Vagina (tissue), 2 donors: ENCODE measurements around the gene MTMR4. TPM values are rescaled to one million over a fixed set of nuclear protein-coding genes. Genes with fewer than 3 reads are reported as not detected.

Source experiments
- DNase-seq, 2 donors: peaks; one replicate each; pipeline ENCODE4 v3.0.0-alpha.2; 2017; ENCODE audit errors: extremely low spot score in 2 of 2
- H3K27ac ChIP-seq: fragments of 200-600 bp; sonication (generic); one replicate; pipeline ENCODE4 v1.5.1; 2019
- H3K27me3 ChIP-seq: fragments of 200-600 bp; sonication (generic); one replicate; pipeline ENCODE4 v1.5.1; 2019
- H3K36me3 ChIP-seq, 2 donors: fragments of 200-600 bp; sonication (generic); one replicate each; pipeline ENCODE4 v1.5.1; 2017 to 2019
- H3K4me1 ChIP-seq: fragments of 200-600 bp; sonication (generic); one replicate; pipeline ENCODE4 v1.5.1; 2019
- H3K4me3 ChIP-seq, 2 donors: fragments of 200-600 bp; sonication (generic); 1 replicate in 1 of 2; 2 replicates in 1 of 2; pipeline ENCODE4 v1.5.1; 2016 to 2019
- H3K9me3 ChIP-seq: fragments of 200-600 bp; sonication (generic); one replicate; pipeline ENCODE4 v1.5.1; 2019
- CTCF ChIP-seq, 3 experiments: fragments of 450-650 bp in 2 of 3; fragments of 200-600 bp in 1 of 3; sonication (generic) in 1 of 3; IDR thresholded peaks; one replicate each; pipeline ENCODE4 v1.5.1; 2017 to 2019; ENCODE audit warnings: antibody characterized with exemption in 3 of 3, mild to moderate bottlenecking in 2 of 3, moderate library complexity in 2 of 3
- POLR2A ChIP-seq, 2 donors: fragments of 450-650 bp; IDR thresholded peaks; one replicate each; pipeline ENCODE4 v1.6.1; 2017; ENCODE audit warnings: antibody characterized with exemption in 2 of 2, mild to moderate bottlenecking in 2 of 2, moderate library complexity in 2 of 2
- POLR2AphosphoS5 ChIP-seq, 2 donors: sonication (generic); formaldehyde crosslinking; IDR thresholded peaks; one replicate each; pipeline ENCODE4 v1.9.0; 2017; ENCODE audit warnings: antibody characterized with exemption in 2 of 2, mild to moderate bottlenecking in 2 of 2, low read depth in 1 of 2; ENCODE audit not compliant: insufficient read depth in 1 of 2
- intact Hi-C: fragments of 100-400 bp; cut with DNase I; formaldehyde crosslinking; loops from one replicate; pipeline ENCODE4 v1.15.1; 2023
- total RNA-seq: library from RNA; depleted of rRNA; stranded (reverse); fragments of >200 nt; gene quantifications from one replicate; pipeline ENCODE4 v1.2.3, GENCODE V29; 2016

MTMR4 gene
- total RNA-seq, 1 donor from 2014 or later: 15.7 TPM

- Histone ChIP-seq H3K9me3 (no peaks in the 10 kb centered on the region), H3K27ac (peak overlapping the region; percentile 93), H3K36me3 (no peaks in the 10 kb centered on the region), H3K27me3 (no peaks in the 10 kb centered on the region), H3K4me1 (peaks cover 40% of the 10 kb centered on the region), H3K4me3 (peak overlapping the region; percentile 61 to 71)
- DNase-seq: peak; percentile 100
- intact Hi-C loops: loop anchor here (5.0 kb wide), 1 partner anchor 1541 kb away; the partner anchor contains the start of gene SCPEP1
- peak in 1 of 2 donors; percentile 6 for TF ChIP-seq POLR2A (IDR thresholded peaks at IDR 0.05)
- no peak for TF ChIP-seq CTCF (IDR thresholded peaks at IDR 0.05)
- TF ChIP-seq POLR2AphosphoS5 (IDR thresholded peaks at IDR 0.05; ENCODE audit: insufficient read depth in 1 of 2, low read depth in 1 of 2): peak; percentile 83 to 99
These were observed 3.6 kb upstream of the MTMR4 start for GRCh38 chr17:58517928-58518609.

- H3K27ac ChIP-seq: peak overlapping the region; percentile 93
- H3K36me3 ChIP-seq: peaks cover 0 to 2% of the 10 kb centered on the region in 2 donors
- peaks cover 46% of the 10 kb centered on the region for H3K4me1 ChIP-seq
- intact Hi-C loops: loop anchor here (5.0 kb wide), 1 partner anchor 1540 kb away; the partner anchor contains the start of gene SCPEP1
- no peak for DNase-seq
- TF ChIP-seq CTCF (IDR thresholded peaks at IDR 0.05): no peak
- no peak for TF ChIP-seq POLR2A (IDR thresholded peaks at IDR 0.05)
- TF ChIP-seq POLR2AphosphoS5 (IDR thresholded peaks at IDR 0.05; ENCODE audit: insufficient read depth in 1 of 2, low read depth in 1 of 2): no peak
- H3K4me3 ChIP-seq: peak overlapping the region; percentile 61 to 71
- H3K9me3 ChIP-seq: no peaks in the 10 kb centered on the region
- no peaks in the 10 kb centered on the region for H3K27me3 ChIP-seq
These were observed 3.0 kb upstream of the MTMR4 start for GRCh38 chr17:58517378-58517927.

- H3K9me3 ChIP-seq: no peaks in the 10 kb centered on the region
- no peaks in the 10 kb centered on the region for H3K27me3 ChIP-seq
- peaks cover 0 to 8% of the 10 kb centered on the region in 2 donors for H3K36me3 ChIP-seq
- H3K27ac ChIP-seq: peak overlapping the region; percentile 93
- TF ChIP-seq POLR2AphosphoS5 (IDR thresholded peaks at IDR 0.05; ENCODE audit: insufficient read depth in 1 of 2, low read depth in 1 of 2) (no peak), CTCF (IDR thresholded peaks at IDR 0.05) (no peak), POLR2A (IDR thresholded peaks at IDR 0.05) (no peak)
- no peak for DNase-seq
- H3K4me1 ChIP-seq: peaks cover 48% of the 10 kb centered on the region
- intact Hi-C loops: loop anchor here (5.0 kb wide), 1 partner anchor 1540 kb away; the partner anchor contains the start of gene SCPEP1
- peak overlapping the region; percentile 61 to 71 for H3K4me3 ChIP-seq
These were observed 2.4 kb upstream of the MTMR4 start for GRCh38 chr17:58516644-58517377.

GRCh38 chr17:58515286-58515685, 848 bp upstream of the MTMR4 start:
- TF ChIP-seq POLR2AphosphoS5 (IDR thresholded peaks at IDR 0.05; ENCODE audit: insufficient read depth in 1 of 2, low read depth in 1 of 2) (no peak), POLR2A (IDR thresholded peaks at IDR 0.05) (no peak), CTCF (IDR thresholded peaks at IDR 0.05) (no peak)
- intact Hi-C loops: loop anchor here (5.0 kb wide), 1 partner anchor 1538 kb away; the partner anchor contains the start of gene SCPEP1
- H3K4me1 ChIP-seq: peaks cover 48% of the 10 kb centered on the region

More at GRCh38 chr17:58515286-58515685, 848 bp upstream of the MTMR4 start:
- H3K27ac ChIP-seq: peak overlapping the region; percentile 84
- no peaks in the 10 kb centered on the region for H3K9me3 ChIP-seq
- no peaks in the 10 kb centered on the region for H3K27me3 ChIP-seq
- H3K36me3 ChIP-seq: peaks cover 0 to 23% of the 10 kb centered on the region in 2 donors
- DNase-seq: no peak
- peak overlapping the region in 1 of 2 donors; percentile 67 for H3K4me3 ChIP-seq
